SK-N-SH (cell line): Measurements from ENCODE around the gene PACSIN2. TPM values are rescaled to one million over a fixed set of nuclear protein-coding genes. Genes with fewer than 3 reads are reported as not detected.

Source experiments
- CTCF ChIA-PET: fragments of 300-600, 350-600 bp; formaldehyde crosslinking; extraction: SDS; loops from one replicate; lab custom pipeline; 2021; lab: Yijun Ruan, JAX
- POLR2A ChIA-PET: fragments of 350-600 bp; sonication (Branson Sonifier 250); formaldehyde crosslinking; extraction: SDS; loops from one replicate; lab custom pipeline; 2020; ENCODE audit warnings: antibody characterized with exemption, inconsistent platforms; lab: Yijun Ruan, JAX
- DNase-seq: peaks from one replicate; pipeline ENCODE4 v3.0.0; 2012
- H2AFZ ChIP-seq: fragments of 200-600 bp; sonication (generic); 2 replicates; pipeline ENCODE4 v1.8.1; 2016; ENCODE audit warnings: antibody characterized with exemption, mild to moderate bottlenecking, low read depth
- H3F3A ChIP-seq: fragments of 200-600 bp; sonication (generic); replicated peaks from 2 replicates; pipeline ENCODE3; 2016; ENCODE audit warnings: antibody characterized with exemption, mild to moderate bottlenecking; ENCODE audit not compliant: insufficient read depth
- H3K27ac ChIP-seq, 2 experiments: fragments of 200-500 bp in 1 of 2; fragments of 200-600 bp in 1 of 2; sonication (Bioruptor generic) in 1 of 2; sonication (generic), shearing (Covaris generic) in 1 of 2; 2 replicates each; pipeline versions ENCODE4 v1.5.1 to v1.6.1; 2014 to 2016; ENCODE audit warnings: low read depth in 2 of 2, inconsistent platforms in 1 of 2, low read length in 1 of 2, mild to moderate bottlenecking in 1 of 2, mixed read lengths in 1 of 2
- H3K27me3 ChIP-seq: fragments of 200-600 bp; sonication (generic), shearing (Covaris generic); 2 replicates; pipeline ENCODE4 v1.6.1; 2016; ENCODE audit warnings: mixed run types; ENCODE audit not compliant: insufficient read depth
- H3K36me3 ChIP-seq, 2 experiments: fragments of 200-500 bp in 1 of 2; fragments of 200-600 bp in 1 of 2; sonication (Bioruptor generic) in 1 of 2; sonication (generic) in 1 of 2; replicated peaks in 1 of 2; 2 replicates each; pipeline versions ENCODE3 to v1.5.1; 2014 to 2016; ENCODE audit warnings: low read length in 1 of 2, mild to moderate bottlenecking in 1 of 2; ENCODE audit not compliant: insufficient read depth in 2 of 2, control insufficient read depth in 1 of 2
- H3K4me1 ChIP-seq, 2 experiments: fragments of 200-500 bp in 1 of 2; fragments of 200-600 bp in 1 of 2; sonication (Bioruptor generic) in 1 of 2; sonication (generic), shearing (Covaris generic) in 1 of 2; 2 replicates each; pipeline versions ENCODE4 v1.5.1 to v1.6.1; 2014 to 2016; ENCODE audit warnings: low read depth in 1 of 2, low read length in 1 of 2, mixed run types in 1 of 2; ENCODE audit not compliant: insufficient read depth in 2 of 2, control insufficient read depth in 1 of 2
- H3K4me2 ChIP-seq: fragments of 200-600 bp; sonication (generic), shearing (Covaris generic); 2 replicates; pipeline ENCODE4 v1.6.1; 2017; ENCODE audit warnings: mixed run types
- H3K4me3 ChIP-seq, 2 experiments: fragments of 200-500 bp in 1 of 2; fragments of 200-600 bp in 1 of 2; sonication (Bioruptor generic) in 1 of 2; sonication (generic), shearing (Covaris generic) in 1 of 2; 2 replicates each; pipeline versions ENCODE4 v1.5.1 to v1.8.1; 2014 to 2016; ENCODE audit warnings: low read depth in 2 of 2, inconsistent platforms in 1 of 2, low read length in 1 of 2, mild to moderate bottlenecking in 1 of 2, mixed read lengths in 1 of 2, moderate library complexity in 1 of 2
- H3K79me2 ChIP-seq: fragments of 200-600 bp; sonication (generic); 2 replicates; pipeline ENCODE4 v1.8.1; 2017; ENCODE audit warnings: mild to moderate bottlenecking; ENCODE audit not compliant: insufficient read depth
- H3K9ac ChIP-seq: fragments of 200-600 bp; sonication (generic); 2 replicates; pipeline ENCODE4 v1.6.1; 2017; ENCODE audit warnings: mixed run types
- H3K9me2 ChIP-seq: fragments of 200-600 bp; sonication (generic); 2 replicates; pipeline ENCODE4 v1.6.1; 2017; ENCODE audit warnings: mixed run types
- H3K9me3 ChIP-seq: fragments of 200-600 bp; sonication (generic); 2 replicates; pipeline ENCODE4 v1.6.1; 2017; ENCODE audit warnings: mixed run types, mild to moderate bottlenecking, moderate library complexity
- H4K20me1 ChIP-seq: fragments of 200-600 bp; sonication (generic); 2 replicates; pipeline ENCODE4 v1.6.1; 2017; ENCODE audit warnings: mild to moderate bottlenecking, mixed run types; ENCODE audit not compliant: insufficient read depth
- CHD2 ChIP-seq: fragments of 150-350 bp; IDR thresholded peaks from 2 replicates; pipeline ENCODE4 v1.6.1; 2018; ENCODE audit warnings: low read length; ENCODE audit not compliant: partially characterized antibody
- ELF1 ChIP-seq: IDR thresholded peaks from 2 replicates; pipeline ENCODE4 v1.4.0; 2012
- EP300 ChIP-seq, 2 experiments: IDR thresholded peaks; 2 replicates each; pipeline versions ENCODE4 v1.4.0 to v1.6.1; 2012; ENCODE audit warnings: borderline replicate concordance in 1 of 2, low read depth in 1 of 2, low read length in 1 of 2
- FOXJ3 ChIP-seq: sonication (generic); formaldehyde crosslinking; IDR thresholded peaks from 2 replicates; pipeline ENCODE4 v1.5.1; 2020; ENCODE audit warnings: mild to moderate bottlenecking, missing genetic modification reagents
- FOXM1 ChIP-seq: IDR thresholded peaks from 2 replicates; pipeline ENCODE4 v1.4.0; 2012; ENCODE audit warnings: low read depth, mild to moderate bottlenecking
- GABPA ChIP-seq: IDR thresholded peaks from 2 replicates; pipeline ENCODE4 v1.4.0; 2012; ENCODE audit warnings: low read depth, mild to moderate bottlenecking
- GATA2 ChIP-seq: sonication (generic); formaldehyde crosslinking; IDR thresholded peaks from 2 replicates; pipeline ENCODE4 v1.5.0; 2020; ENCODE audit warnings: mild to moderate bottlenecking, missing genetic modification reagents
- MEF2A ChIP-seq: IDR thresholded peaks from 2 replicates; pipeline ENCODE4 v1.4.0; 2012; ENCODE audit warnings: low read depth, borderline replicate concordance
- NFIC ChIP-seq: IDR thresholded peaks from 2 replicates; pipeline ENCODE4 v1.4.0; 2012; ENCODE audit warnings: borderline replicate concordance
- NRF1 ChIP-seq: IDR thresholded peaks from 2 replicates; pipeline ENCODE4 v1.6.1; 2012; ENCODE audit warnings: low read depth, mild to moderate bottlenecking, low read length
- POLR2AphosphoS5 ChIP-seq: IDR thresholded peaks from 2 replicates; pipeline ENCODE4 v1.6.1; 2012; ENCODE audit warnings: low read depth, low read length
- RCOR1 ChIP-seq: fragments of 150-350 bp; IDR thresholded peaks from 2 replicates; pipeline ENCODE4 v1.6.1; 2017; ENCODE audit warnings: antibody characterized with exemption, low read length
- RFX5 ChIP-seq: IDR thresholded peaks from 2 replicates; pipeline ENCODE4 v1.6.1; 2012; ENCODE audit warnings: mild to moderate bottlenecking, improper control_type of control experiment, low read length
- SIN3A ChIP-seq: IDR thresholded peaks from 2 replicates; pipeline ENCODE4 v1.6.1; 2012; ENCODE audit warnings: low read depth, mild to moderate bottlenecking, low read length, moderate library complexity, borderline replicate concordance
- SMC3 ChIP-seq: IDR thresholded peaks from 2 replicates; pipeline ENCODE4 v1.6.1; 2012; ENCODE audit warnings: low read depth, low read length, improper control_type of control experiment
- WGBS: methylation state at CpG from one replicate; pipeline ENCODE4 v1.1.6; 2017; ENCODE audit warnings: low lambda C conversion rate; 5-methylcytosine and 5-hydroxymethylcytosine counted together
- polyA plus RNA-seq, 3 experiments: library from polyadenylated mRNA; depleted of rRNA; stranded (reverse); fragments of >200 nt; gene quantifications; 2 replicates each; pipeline ENCODE4 v1.2.3, GENCODE V29; 2012
- TF ChIP-seq, protein P1 (sequence below): IDR thresholded peaks from 2 replicates; pipeline ENCODE4 v1.4.0; 2012; ENCODE audit warnings: low read depth, borderline replicate concordance
- TF ChIP-seq, protein P2 (sequence below): IDR thresholded peaks from 2 replicates; pipeline ENCODE4 v1.4.0; 2012; ENCODE audit warnings: low read depth
- TF ChIP-seq, protein P3 (sequence below): IDR thresholded peaks from 2 replicates; pipeline ENCODE4; 2012
- TF ChIP-seq, protein P4 (sequence below): IDR thresholded peaks from 2 replicates; pipeline ENCODE4 v1.6.1; 2012; ENCODE audit warnings: mild to moderate bottlenecking, low read depth, low read length, moderate library complexity

PACSIN2 gene
- polyA plus RNA-seq, 1 of the 3 experiments (the other 2 are of a cell fraction): 60.5 TPM

DNA sequence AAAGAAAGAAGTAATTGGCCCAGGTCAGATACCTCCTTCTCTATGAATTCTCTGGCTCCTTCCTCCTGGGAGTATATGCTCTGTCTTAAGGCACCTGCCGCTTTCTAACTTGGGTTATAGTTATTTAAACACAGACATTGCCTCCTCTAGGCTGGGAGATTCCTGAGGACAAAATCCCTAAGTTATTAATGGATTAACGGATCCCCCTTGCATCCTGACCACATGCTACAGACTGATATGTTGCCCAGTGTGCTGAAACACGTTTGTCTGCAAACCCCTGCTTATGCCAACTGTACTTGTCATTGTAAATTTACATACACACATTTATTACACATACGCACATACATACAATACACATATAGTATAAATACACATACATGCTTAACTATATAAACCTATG, 35.3 kb downstream of the PACSIN2 start:
- Histone ChIP-seq H3K4me3 (no peak overlapping the region), H4K20me1 (peaks cover 48% of the 10 kb centered on the region), H3K9me2 (no peaks in the 10 kb centered on the region), H3K9me3 (no peaks in the 10 kb centered on the region), H3K4me1 (peaks cover 0 to 6% of the 10 kb centered on the region in 2 experiments; a peak in 2 of 4 replicates), H3K27me3 (no peaks in the 10 kb centered on the region), H3K9ac (no peak overlapping the region), H3K36me3 (no peaks in the 10 kb centered on the region), H2AFZ (no peak overlapping the region), H3F3A (no peaks in the 10 kb centered on the region), H3K27ac (no peak overlapping the region), H3K79me2 (peaks cover 63% of the 10 kb centered on the region), H3K4me2 (no peak overlapping the region)
- no peak for DNase-seq
- CTCF ChIA-PET: no interaction called here
- TF ChIP-seq GATA2 (CRISPR knock-in tag): no peak
- no peak for TF ChIP-seq NRF1
- TF ChIP-seq FOXJ3 (CRISPR knock-in tag): no peak
- no peak for TF ChIP-seq SMC3
- TF ChIP-seq GABPA: no peak
- no peak for TF ChIP-seq CHD2
- TF ChIP-seq, protein P1, sequence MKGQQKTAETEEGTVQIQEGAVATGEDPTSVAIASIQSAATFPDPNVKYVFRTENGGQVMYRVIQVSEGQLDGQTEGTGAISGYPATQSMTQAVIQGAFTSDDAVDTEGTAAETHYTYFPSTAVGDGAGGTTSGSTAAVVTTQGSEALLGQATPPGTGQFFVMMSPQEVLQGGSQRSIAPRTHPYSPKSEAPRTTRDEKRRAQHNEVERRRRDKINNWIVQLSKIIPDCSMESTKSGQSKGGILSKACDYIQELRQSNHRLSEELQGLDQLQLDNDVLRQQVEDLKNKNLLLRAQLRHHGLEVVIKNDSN: no peak
- no peak for TF ChIP-seq RCOR1
- TF ChIP-seq, protein P2, sequence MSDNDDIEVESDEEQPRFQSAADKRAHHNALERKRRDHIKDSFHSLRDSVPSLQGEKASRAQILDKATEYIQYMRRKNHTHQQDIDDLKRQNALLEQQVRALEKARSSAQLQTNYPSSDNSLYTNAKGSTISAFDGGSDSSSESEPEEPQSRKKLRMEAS: no peak
- WGBS: 95% methylated on average over 4 of the region's 4 CpGs
- POLR2A ChIA-PET: no interaction called here

DNA sequence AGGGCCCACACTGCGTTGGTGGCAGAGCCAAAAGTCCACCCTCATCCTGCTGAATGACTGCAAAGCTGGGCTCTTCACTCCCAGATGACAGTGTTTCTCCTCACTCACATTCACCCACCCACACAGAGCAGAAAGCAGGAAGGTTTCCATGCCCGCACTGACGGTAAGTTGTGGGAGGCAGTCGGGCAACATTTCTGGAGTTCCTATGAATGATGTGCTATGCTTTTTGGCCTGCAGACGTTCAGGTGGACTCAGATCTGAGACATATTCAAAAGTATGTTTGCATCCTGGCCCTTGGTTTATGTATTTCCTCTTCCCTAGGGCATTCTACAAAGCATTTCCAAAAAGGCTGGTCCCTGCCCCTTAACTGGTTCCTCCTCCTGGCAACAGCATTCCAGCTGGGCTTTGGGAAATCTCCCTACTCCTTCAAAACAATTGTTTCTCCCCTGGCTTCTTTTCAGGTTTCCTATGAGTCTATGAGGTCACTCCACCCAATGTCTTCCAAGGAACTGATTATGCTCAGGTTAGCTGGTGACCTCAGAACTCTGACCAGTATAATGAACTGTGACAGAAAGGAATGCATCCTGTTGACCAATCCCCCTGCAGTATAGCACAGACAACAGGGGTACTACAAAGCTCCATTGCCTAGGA, 36.4 kb downstream of the PACSIN2 start:
- Histone ChIP-seq H3K36me3 (no peaks in the 10 kb centered on the region), H2AFZ (no peak overlapping the region), H3K4me3 (no peak overlapping the region), H3K9me3 (no peaks in the 10 kb centered on the region), H3K9ac (no peak overlapping the region), H3K9me2 (no peaks in the 10 kb centered on the region), H3K79me2 (peaks cover 63% of the 10 kb centered on the region), H4K20me1 (peaks cover 49% of the 10 kb centered on the region), H3K27ac (0 out of 4 replicates have a peak overlapping the region, but pooled peaks of 1 of the 2 experiments have one; percentile 9), H3F3A (no peaks in the 10 kb centered on the region), H3K27me3 (no peaks in the 10 kb centered on the region), H3K4me2 (no peak overlapping the region), H3K4me1 (peaks cover 6% of the 10 kb centered on the region in 2 experiments; a peak in 2 of 4 replicates)
- ChIA-PET CTCF (interaction anchor here (0.8 kb wide), 1 partner anchor 13 kb away, joined by 3 read pairs; no protein-coding TSS in a partner anchor), POLR2A (no interaction called here)
- WGBS: 71% methylated on average over 4 of the region's 5 CpGs
- DNase-seq: no peak
- TF ChIP-seq FOXJ3 (CRISPR knock-in tag): no peak
- TF ChIP-seq SIN3A: no peak
- no peak for TF ChIP-seq MEF2A
- no peak for TF ChIP-seq POLR2AphosphoS5
- TF ChIP-seq, protein P3, sequence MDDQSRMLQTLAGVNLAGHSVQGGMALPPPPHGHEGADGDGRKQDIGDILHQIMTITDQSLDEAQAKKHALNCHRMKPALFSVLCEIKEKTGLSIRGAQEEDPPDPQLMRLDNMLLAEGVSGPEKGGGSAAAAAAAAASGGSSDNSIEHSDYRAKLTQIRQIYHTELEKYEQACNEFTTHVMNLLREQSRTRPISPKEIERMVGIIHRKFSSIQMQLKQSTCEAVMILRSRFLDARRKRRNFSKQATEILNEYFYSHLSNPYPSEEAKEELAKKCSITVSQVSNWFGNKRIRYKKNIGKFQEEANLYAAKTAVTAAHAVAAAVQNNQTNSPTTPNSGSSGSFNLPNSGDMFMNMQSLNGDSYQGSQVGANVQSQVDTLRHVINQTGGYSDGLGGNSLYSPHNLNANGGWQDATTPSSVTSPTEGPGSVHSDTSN: no peak
- TF ChIP-seq RFX5: no peak
- TF ChIP-seq EP300 (IDR thresholded peaks at IDR 0.05; ENCODE audit: borderline replicate concordance in 1 of 2, low read depth in 1 of 2, low read length in 1 of 2): no peak
- no peak for TF ChIP-seq NFIC
- TF ChIP-seq, protein P4, sequence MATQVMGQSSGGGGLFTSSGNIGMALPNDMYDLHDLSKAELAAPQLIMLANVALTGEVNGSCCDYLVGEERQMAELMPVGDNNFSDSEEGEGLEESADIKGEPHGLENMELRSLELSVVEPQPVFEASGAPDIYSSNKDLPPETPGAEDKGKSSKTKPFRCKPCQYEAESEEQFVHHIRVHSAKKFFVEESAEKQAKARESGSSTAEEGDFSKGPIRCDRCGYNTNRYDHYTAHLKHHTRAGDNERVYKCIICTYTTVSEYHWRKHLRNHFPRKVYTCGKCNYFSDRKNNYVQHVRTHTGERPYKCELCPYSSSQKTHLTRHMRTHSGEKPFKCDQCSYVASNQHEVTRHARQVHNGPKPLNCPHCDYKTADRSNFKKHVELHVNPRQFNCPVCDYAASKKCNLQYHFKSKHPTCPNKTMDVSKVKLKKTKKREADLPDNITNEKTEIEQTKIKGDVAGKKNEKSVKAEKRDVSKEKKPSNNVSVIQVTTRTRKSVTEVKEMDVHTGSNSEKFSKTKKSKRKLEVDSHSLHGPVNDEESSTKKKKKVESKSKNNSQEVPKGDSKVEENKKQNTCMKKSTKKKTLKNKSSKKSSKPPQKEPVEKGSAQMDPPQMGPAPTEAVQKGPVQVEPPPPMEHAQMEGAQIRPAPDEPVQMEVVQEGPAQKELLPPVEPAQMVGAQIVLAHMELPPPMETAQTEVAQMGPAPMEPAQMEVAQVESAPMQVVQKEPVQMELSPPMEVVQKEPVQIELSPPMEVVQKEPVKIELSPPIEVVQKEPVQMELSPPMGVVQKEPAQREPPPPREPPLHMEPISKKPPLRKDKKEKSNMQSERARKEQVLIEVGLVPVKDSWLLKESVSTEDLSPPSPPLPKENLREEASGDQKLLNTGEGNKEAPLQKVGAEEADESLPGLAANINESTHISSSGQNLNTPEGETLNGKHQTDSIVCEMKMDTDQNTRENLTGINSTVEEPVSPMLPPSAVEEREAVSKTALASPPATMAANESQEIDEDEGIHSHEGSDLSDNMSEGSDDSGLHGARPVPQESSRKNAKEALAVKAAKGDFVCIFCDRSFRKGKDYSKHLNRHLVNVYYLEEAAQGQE: no peak
- TF ChIP-seq GATA2 (CRISPR knock-in tag): no peak
- no peak for TF ChIP-seq FOXM1
- TF ChIP-seq GABPA: no peak
- TF ChIP-seq ELF1: no peak
